ENCODE measurements around the gene KLB. TPM values are rescaled to one million over a fixed set of nuclear protein-coding genes. Genes with fewer than 3 reads are reported as not detected.

The KLB gene
- total and polyA plus RNA-seq, 2 experiments from 2014 or later = 0.03 to 0.19 TPM

DNA sequence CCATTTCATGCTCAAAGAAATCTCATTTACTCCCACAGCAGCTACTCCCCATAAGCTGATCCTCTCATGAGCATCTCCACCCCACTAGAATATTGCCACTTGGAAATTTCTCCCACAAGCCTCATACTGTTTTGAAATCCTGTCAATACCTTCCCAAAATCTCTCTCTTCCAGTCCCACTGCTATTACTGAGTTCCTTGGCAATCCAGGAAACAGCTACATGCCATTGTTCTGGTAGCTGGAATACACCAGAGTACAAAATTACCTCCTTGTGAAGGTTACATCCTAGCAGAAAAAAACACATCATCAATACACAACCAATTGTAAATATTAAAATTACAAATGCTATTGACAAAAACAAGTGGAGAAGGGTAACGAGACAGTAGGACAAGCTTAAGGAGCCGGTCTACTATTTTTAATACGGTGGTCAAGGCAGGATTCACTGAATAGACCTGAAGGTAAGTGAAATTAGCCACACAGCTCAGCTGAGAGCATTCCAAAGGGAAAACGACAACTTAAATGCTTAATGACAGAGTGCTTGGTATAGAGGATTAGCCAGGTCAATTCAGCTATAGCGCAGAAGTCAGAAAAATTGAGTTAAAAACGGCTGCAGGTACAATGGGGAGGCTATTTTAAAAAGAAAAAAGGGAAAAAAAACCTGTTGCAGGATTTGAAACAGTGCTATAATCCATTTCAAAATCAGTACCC lies 45.6 kb downstream of the KLB start:
- no peaks in the 10 kb centered on the region for H3K9me2 ChIP-seq (ENCODE audit: insufficient read depth)
- H3F3A ChIP-seq (replicated peaks; ENCODE audit: low read depth) = peaks cover 77% of the 10 kb centered on the region
- DNase-seq (ENCODE audit: low spot score) = no peak
- no peaks in the 10 kb centered on the region for H3K27me3 ChIP-seq (ENCODE audit: insufficient read depth)
- Mint-ChIP-seq H3K9me3 (no peaks in the 10 kb centered on the region), H3K4me1 (peaks cover 35% of the 10 kb centered on the region; the same call in 2 of the 3 replicates), H3K27ac (peak overlapping the region; percentile 39; the same call in 1 of the 2 replicates), H3K27me3 (ENCODE audit: insufficient read depth, low read depth, poor library complexity) (peaks cover 4% of the 10 kb centered on the region), H3K4me3 (no peak overlapping the region), H3K36me3 (ENCODE audit: low read depth) (peaks cover 70% of the 10 kb centered on the region)
- H3K4me1 ChIP-seq (ENCODE audit: insufficient read depth) = peaks cover 15% of the 10 kb centered on the region
- no peak overlapping the region for H2AFZ ChIP-seq
- H3K36me3 ChIP-seq (ENCODE audit: insufficient read depth) = peaks cover 61% of the 10 kb centered on the region
- H3K4me3 ChIP-seq = no peak overlapping the region
- TF ChIP-seq JUNB (IDR thresholded peaks at IDR 0.05; ENCODE audit: unreplicated experiment) = no peak
- no peak for TF ChIP-seq ZNF114 (CRISPR knock-in tag; IDR thresholded peaks at IDR 0.05)
- no peak for TF ChIP-seq POLR2AphosphoS5 (IDR thresholded peaks at IDR 0.05; ENCODE audit: low read depth)
- no peak for TF ChIP-seq ZNF462 (CRISPR knock-in tag; IDR thresholded peaks at IDR 0.05)
- no peak for TF ChIP-seq EZH2phosphoT487 (IDR thresholded peaks at IDR 0.05; ENCODE audit: unreplicated experiment)
- TF ChIP-seq EZH2 (IDR thresholded peaks at IDR 0.05; ENCODE audit: low read depth, unreplicated experiment) = no peak
- H3K79me2 ChIP-seq (replicated peaks; ENCODE audit: insufficient read depth) = peaks cover 25% of the 10 kb centered on the region
- ATAC-seq = no peak
- H4K20me1 ChIP-seq (replicated peaks; ENCODE audit: insufficient read depth) = peaks cover 38% of the 10 kb centered on the region
- no peak overlapping the region for H3K4me2 ChIP-seq
- peak overlapping the region; percentile 57 for H3K27ac ChIP-seq (ENCODE audit: low read depth)
